CD4-positive, alpha-beta T cell (primary cell): ENCODE results near the gene BSND. TPM values are rescaled to one million over a fixed set of nuclear protein-coding genes. Genes with fewer than 3 reads are reported as not detected.

Experiments
- ATAC-seq: fragments of 200-7000 bp; cut with Tn5 transposase; one replicate; pipeline ENCODE4 v1.10.0; 2022; ENCODE audit warnings: mild to moderate bottlenecking; ENCODE audit not compliant: poor library complexity
- CTCF ChIA-PET: fragments of 350-600 bp; sonication (Branson Sonifier 250); formaldehyde crosslinking; loops from one replicate; lab custom pipeline; 2021; ENCODE audit warnings: antibody characterized with exemption, inconsistent platforms; lab: Charles Lee
- POLR2A ChIA-PET: fragments of 350-600 bp; sonication (Branson Sonifier 250); formaldehyde crosslinking; loops from one replicate; lab custom pipeline; 2021; ENCODE audit warnings: antibody characterized with exemption, inconsistent platforms; lab: Charles Lee
- DNase-seq, 14 experiments: peaks; one replicate each; pipeline ENCODE4 v3.0.0-alpha.2; 2013 to 2020; ENCODE audit warnings: mixed read lengths in 2 of 14
- H3K27ac ChIP-seq, 2 donors: one replicate each; pipeline versions ENCODE4 v1.5.1 to v1.7.0; 2013; ENCODE audit warnings: low read length in 2 of 2, low read depth in 1 of 2, mild to moderate bottlenecking in 1 of 2
- H3K27me3 ChIP-seq, 2 experiments: 1 replicate in 1 of 2; 2 replicates in 1 of 2; pipeline versions ENCODE4 v1.6.1 to v1.7.0; 2013; ENCODE audit warnings: low read length in 2 of 2, control low read depth in 1 of 2, mild to moderate bottlenecking in 1 of 2, moderate library complexity in 1 of 2; ENCODE audit not compliant: insufficient read depth in 2 of 2, control insufficient read depth in 1 of 2
- H3K36me3 ChIP-seq: one replicate; pipeline ENCODE4 v1.6.1; 2013; ENCODE audit warnings: low read length, control low read depth; ENCODE audit not compliant: insufficient read depth
- H3K4me1 ChIP-seq: one replicate; pipeline ENCODE4 v1.6.1; 2013; ENCODE audit warnings: low read length, control low read depth; ENCODE audit not compliant: insufficient read depth
- H3K4me3 ChIP-seq: one replicate; pipeline ENCODE4 v1.5.1; 2013; ENCODE audit warnings: mild to moderate bottlenecking, low read length, moderate library complexity
- H3K9me3 ChIP-seq, 2 experiments: 1 replicate in 1 of 2; 2 replicates in 1 of 2; pipeline versions ENCODE4 v1.6.1 to v1.7.0; 2013; ENCODE audit warnings: low read length in 2 of 2, mild to moderate bottlenecking in 2 of 2, control low read depth in 1 of 2, moderate library complexity in 1 of 2; ENCODE audit not compliant: control insufficient read depth in 1 of 2, insufficient read depth in 1 of 2
- H3K27ac Mint-ChIP-seq: one replicate; pipeline ENCODE4 v1.8.0; 2020; ENCODE audit warnings: mixed read lengths
- H3K27me3 Mint-ChIP-seq: one replicate; pipeline ENCODE4 v1.8.0; 2021; ENCODE audit warnings: mixed read lengths
- H3K36me3 Mint-ChIP-seq: one replicate; pipeline ENCODE4 v1.8.0; 2021; ENCODE audit warnings: low read depth, mixed read lengths
- H3K4me1 Mint-ChIP-seq: one replicate; pipeline ENCODE4 v1.8.0; 2021; ENCODE audit warnings: low read depth, mixed read lengths
- H3K4me3 Mint-ChIP-seq: one replicate; pipeline ENCODE4 v1.8.0; 2020; ENCODE audit warnings: mild to moderate bottlenecking, mixed read lengths
- H3K9me3 Mint-ChIP-seq: one replicate; pipeline ENCODE4 v1.8.0; 2020; ENCODE audit warnings: mixed read lengths
- intact Hi-C, 2 experiments: fragments of 100-400 bp; cut with DNase I in 1 of 2; cut with micrococcal nuclease in 1 of 2; formaldehyde crosslinking; loops; one replicate each; pipeline versions ENCODE4 v1.15.1 to v1.9.0; 2023 to 2025; cut with DNase I, micrococcal nuclease
- total RNA-seq, 174 experiments: library from RNA in 2 of 174; stranded (reverse) in 2 of 174; gene quantifications; one replicate each; pipeline ENCODE4 v1.2.3 and lab custom pipeline; 2021 to 2026
- TF ChIP-seq, protein P1 (sequence below): fragments of 200-600 bp; IDR thresholded peaks from one replicate; pipeline ENCODE4 v1.8.0; 2022; ENCODE audit warnings: antibody characterized with exemption, mild to moderate bottlenecking

Gene BSND
- total RNA-seq, 2 experiments from 2014 or later, result not detected

DNA sequence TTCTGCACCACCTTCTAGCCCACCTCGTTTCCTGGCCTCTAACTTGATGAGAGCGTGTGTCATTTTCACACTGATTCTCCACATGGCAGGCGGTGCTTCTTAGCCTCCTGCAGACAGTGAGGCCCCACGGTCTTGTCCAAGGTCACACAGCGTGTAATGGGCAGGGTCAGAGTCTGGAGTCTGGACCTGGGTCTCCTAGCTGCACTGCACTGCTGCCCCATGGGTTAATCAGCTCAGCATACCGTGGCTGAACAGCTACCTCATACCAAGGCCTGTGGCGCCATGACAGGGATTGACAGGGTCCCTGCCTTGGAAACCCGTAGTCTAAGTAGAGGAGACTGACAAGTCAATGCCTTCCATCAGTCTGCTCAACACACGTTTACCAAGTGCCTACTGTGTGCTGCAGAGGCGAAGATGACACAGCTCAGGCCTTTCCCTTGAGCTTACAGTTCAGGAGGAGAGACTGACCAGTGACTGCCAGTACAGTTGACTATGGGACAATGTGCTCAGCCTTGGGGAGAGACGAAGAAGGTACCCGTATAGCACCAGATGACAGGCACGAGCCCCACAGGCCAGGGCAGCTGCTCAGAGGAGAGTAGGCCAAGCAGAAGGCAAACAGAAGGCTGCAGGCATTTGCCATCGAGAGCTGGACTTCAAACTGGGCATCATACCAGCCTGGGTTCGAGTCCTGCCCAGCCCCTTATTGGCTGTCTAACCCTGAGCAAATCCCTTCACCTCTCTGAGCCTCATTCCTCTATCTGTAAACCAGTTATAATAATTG lies 46.1 kb downstream of the BSND start:
- Histone ChIP-seq H3K9me3 (peaks cover 0 to 4% of the 10 kb centered on the region in 2 experiments), H3K36me3 (no peaks in the 10 kb centered on the region), H3K4me3 (no peak overlapping the region), H3K4me1 (no peaks in the 10 kb centered on the region), H3K27ac (no peak overlapping the region), H3K27me3 (peaks cover 7 to 20% of the 10 kb centered on the region in 2 experiments)
- POLR2A ChIA-PET, result no interaction called here
- no peaks in the 10 kb centered on the region for H3K4me1 Mint-ChIP-seq
- DNase-seq (no peak), ATAC-seq (no peak)
- H3K36me3 Mint-ChIP-seq, result no peaks in the 10 kb centered on the region
- H3K9me3 Mint-ChIP-seq, result no peaks in the 10 kb centered on the region
- no peak overlapping the region for H3K4me3 Mint-ChIP-seq
- CTCF ChIA-PET, result no interaction called here
- TF ChIP-seq, protein P1, sequence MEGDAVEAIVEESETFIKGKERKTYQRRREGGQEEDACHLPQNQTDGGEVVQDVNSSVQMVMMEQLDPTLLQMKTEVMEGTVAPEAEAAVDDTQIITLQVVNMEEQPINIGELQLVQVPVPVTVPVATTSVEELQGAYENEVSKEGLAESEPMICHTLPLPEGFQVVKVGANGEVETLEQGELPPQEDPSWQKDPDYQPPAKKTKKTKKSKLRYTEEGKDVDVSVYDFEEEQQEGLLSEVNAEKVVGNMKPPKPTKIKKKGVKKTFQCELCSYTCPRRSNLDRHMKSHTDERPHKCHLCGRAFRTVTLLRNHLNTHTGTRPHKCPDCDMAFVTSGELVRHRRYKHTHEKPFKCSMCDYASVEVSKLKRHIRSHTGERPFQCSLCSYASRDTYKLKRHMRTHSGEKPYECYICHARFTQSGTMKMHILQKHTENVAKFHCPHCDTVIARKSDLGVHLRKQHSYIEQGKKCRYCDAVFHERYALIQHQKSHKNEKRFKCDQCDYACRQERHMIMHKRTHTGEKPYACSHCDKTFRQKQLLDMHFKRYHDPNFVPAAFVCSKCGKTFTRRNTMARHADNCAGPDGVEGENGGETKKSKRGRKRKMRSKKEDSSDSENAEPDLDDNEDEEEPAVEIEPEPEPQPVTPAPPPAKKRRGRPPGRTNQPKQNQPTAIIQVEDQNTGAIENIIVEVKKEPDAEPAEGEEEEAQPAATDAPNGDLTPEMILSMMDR, result no peak
- H3K27ac Mint-ChIP-seq, result no peak overlapping the region
- intact Hi-C loops, result no loop called here
- H3K27me3 Mint-ChIP-seq, result peaks cover 34% of the 10 kb centered on the region

DNA sequence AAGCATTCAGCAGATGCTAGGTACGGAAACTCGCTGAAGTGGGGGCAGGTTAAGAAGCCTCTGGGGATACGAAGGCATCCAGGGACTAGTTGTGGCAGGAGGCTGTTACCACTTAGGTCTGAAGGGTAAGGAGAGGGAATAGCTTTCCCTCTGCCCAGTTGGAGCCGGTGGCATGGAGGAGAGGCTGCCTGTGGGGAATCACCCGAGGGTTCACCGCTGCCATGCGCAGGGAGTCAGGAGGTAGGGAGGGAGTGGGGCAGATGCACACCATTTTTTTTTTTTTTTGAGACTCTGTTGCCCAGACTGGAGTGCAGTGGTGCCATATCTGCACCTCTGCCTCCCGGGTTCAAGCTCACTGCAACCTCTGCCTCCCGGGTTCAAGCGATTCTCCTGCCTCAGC lies 46.7 kb downstream of the BSND start:
- Histone ChIP-seq H3K27ac (no peak overlapping the region), H3K4me3 (no peak overlapping the region), H3K4me1 (no peaks in the 10 kb centered on the region), H3K9me3 (no peaks in the 10 kb centered on the region), H3K27me3 (peaks cover 5 to 16% of the 10 kb centered on the region in 2 experiments), H3K36me3 (no peaks in the 10 kb centered on the region)
- H3K27me3 Mint-ChIP-seq, result peaks cover 29% of the 10 kb centered on the region
- H3K4me1 Mint-ChIP-seq, result no peaks in the 10 kb centered on the region
- no peaks in the 10 kb centered on the region for H3K9me3 Mint-ChIP-seq
- ChIA-PET POLR2A (no interaction called here), CTCF (no interaction called here)
- TF ChIP-seq, protein P1, result no peak
- no peak for ATAC-seq
- no peak overlapping the region for H3K27ac Mint-ChIP-seq
- DNase-seq, result no peak
- intact Hi-C loops, result no loop called here
- no peak overlapping the region for H3K4me3 Mint-ChIP-seq
- no peaks in the 10 kb centered on the region for H3K36me3 Mint-ChIP-seq

DNA sequence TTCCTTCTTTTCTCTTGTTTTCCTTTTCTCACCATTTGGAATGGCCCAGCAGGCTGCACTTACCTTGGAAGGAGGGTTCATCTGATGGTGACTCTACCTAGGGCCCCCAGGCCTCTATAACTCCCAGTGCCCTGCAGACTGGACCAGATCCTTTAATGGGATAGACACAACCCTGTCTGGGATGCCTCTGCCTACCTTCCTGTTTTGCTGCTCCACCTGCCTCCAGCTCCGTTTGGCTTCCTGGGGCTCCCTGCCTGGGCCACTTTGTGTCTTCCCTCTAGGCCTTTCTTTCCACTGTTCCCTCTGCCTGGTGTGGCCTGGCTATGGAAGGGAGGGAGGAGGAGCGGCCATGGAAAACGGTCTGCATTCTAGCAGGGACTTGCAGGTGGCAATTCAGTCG lies 48.1 kb downstream of the BSND start:
- no peak overlapping the region for H3K27ac Mint-ChIP-seq
- Histone ChIP-seq H3K27me3 (peaks cover 0 to 7% of the 10 kb centered on the region in 2 experiments), H3K4me1 (no peaks in the 10 kb centered on the region), H3K9me3 (no peaks in the 10 kb centered on the region), H3K4me3 (no peak overlapping the region), H3K36me3 (no peaks in the 10 kb centered on the region), H3K27ac (no peak overlapping the region)
- H3K36me3 Mint-ChIP-seq, result no peaks in the 10 kb centered on the region
- H3K4me3 Mint-ChIP-seq, result no peak overlapping the region
- H3K9me3 Mint-ChIP-seq, result no peaks in the 10 kb centered on the region
- H3K27me3 Mint-ChIP-seq, result peaks cover 17% of the 10 kb centered on the region
- CTCF ChIA-PET, result no interaction called here
- intact Hi-C loops, result no loop called here
- H3K4me1 Mint-ChIP-seq, result no peaks in the 10 kb centered on the region
- TF ChIP-seq, protein P1, result no peak
- ATAC-seq (no peak), DNase-seq (no peak)
- POLR2A ChIA-PET, result no interaction called here
